SKM-1 treated with dmso at 0.1 percent for 144 hours (cell line): ENCODE measurements around the gene PWP1.
"Not testable (repeated sequence)": the region's sequence is repeated elsewhere in the genome, so short reads cannot be mapped to it uniquely, and the experiment has no call there.

Experiments used
- DNase-seq: peaks from one replicate; lab custom pipeline; 2025; ENCODE audit not compliant: unreplicated experiment; lab: John Stamatoyannopoulos, UW

Gene PWP1

DNA sequence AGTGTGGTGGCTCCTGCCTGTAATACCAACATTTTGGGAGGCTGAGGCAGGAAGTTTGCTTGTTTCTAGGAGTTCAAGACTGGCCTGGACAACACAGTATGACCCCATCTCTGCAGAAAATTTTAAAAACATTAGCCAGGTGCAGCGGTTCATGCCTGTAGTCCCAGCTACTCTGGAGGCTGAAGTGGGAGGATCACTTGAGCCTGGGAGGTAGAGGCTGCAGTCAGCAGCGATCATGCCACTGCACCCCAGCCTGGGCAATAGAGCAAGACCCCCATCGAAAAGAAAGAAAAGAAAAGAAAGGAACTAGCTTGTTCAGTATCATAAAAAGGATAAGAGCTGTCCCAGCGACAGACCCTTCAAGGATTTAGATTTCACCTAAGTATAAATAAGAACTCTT is 18.1 kb upstream of the PWP1 start:
- DNase-seq = no peak

DNA sequence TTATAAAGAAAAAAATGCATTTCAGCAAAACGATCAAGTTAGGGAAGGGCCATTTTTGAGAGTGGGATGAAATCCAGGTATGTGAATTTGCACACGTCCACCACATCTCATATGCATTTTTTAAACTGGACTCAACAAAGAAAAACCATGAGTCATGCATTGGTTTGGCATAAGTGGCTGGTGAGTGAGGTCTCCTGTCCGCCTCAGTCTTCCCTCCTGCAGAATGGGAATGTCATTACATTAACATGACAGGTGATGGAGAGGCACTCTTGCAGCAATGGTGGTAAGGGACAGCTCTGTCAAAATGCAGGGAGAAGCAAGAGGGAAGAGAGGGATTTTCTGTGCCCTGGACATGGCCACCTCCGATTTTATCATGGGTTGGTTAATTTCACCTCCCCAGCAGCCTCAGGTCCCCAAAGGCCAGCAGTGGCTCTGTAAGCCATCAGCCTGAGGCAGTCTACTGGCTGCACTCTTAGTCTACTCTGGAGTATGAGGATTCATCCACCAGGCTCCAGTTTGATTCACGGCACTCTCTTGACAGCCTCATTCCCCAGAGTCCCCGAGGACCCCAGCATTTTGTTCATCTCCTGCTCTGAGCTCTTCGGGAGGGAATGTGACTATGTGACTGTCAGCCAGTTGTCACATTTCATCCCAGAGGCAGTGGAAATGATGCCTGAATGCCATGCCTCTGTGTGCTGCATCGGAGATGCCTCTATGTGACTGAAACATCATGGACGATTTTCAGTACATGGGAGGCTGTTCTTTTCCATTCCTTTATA is 17.1 kb upstream of the PWP1 start:
- no peak for DNase-seq

DNA sequence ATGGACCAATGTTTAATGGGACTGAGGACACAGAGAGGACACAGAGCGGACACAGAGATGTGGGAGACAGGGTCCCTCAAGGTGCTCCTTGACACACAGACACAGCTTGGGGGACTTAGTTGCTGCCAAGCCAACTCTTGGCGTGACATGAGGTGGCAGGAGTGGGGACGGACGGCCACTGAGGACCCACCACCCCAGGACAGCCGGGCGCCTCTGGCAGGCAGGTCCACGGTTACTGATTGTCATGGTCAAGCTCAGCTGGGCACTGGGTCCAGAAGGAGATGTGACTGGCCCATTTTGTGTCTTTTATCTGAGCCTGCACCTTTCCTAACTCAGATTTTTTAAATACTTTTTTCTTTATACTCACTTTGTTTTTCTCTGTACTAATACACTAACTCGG is 15.7 kb upstream of the PWP1 start:
- DNase-seq = no peak

- DNase-seq = no peak
Observed at GRCh38 chr12:107670999-107671643, 14.5 kb upstream of the PWP1 start.

DNA sequence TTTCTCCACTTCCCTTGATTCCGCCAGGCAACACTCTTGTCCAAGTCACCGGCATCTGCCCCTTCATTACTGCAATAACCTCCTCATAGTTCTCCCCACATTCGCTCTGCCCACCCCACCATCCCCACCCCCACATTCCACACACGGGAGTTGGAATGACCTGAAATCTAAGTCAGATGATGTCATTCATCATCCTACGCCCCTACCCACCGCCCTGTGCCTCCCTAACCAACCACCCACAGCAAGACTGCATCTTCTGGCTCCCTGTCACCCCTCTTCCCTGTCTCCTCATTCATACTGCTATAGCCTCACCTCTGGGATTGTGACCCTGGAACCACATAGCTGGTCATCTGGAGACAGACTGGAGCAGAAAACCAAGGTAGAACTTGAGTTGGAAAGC is 7.9 kb upstream of the PWP1 start:
- DNase-seq = no peak

DNA sequence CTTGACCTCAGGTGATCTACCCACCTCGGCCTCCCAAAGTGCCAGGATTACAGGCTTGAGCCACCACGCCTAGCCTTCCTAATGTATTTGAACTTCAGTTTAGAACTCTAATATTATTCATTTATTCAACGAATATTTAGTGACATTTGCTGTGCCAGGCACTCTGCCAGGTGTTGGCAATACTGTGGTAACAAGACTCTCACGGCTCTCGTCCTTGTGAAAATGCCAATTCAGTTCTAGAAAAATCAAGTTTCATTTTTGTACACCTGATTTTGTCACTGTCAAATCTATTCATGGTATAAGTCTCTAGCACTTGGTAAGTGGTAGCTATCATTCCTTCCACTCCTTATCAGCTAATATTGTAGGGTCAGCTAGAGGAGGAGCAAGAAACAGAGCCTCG is 6.3 kb upstream of the PWP1 start:
- no peak for DNase-seq

DNA sequence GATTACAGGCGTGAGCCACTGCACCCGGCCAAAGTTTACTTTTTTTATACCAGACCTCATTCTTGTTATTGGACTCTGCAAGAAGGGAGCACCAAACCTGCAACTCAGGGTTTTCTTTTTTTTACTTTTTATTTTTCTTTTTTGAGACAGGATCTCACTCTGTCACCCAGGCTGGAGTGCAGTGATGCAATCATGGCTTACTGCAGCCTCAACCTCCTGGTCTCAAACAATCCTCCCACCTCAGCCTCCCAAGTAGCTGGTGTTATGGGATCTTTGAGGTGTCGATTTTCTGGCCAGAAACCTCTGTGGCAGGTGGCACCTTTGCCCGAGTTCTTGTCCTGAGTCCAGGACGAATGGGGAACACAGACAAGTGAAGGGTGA is 4.2 kb upstream of the PWP1 start:
- no peak for DNase-seq

GRCh38 chr12:107681836-107682820 is 3.5 kb upstream of the PWP1 start:
- DNase-seq = no peak

- no peak for DNase-seq
Observed at GRCh38 chr12:107684029-107684795, 1.4 kb upstream of the PWP1 start.

DNA sequence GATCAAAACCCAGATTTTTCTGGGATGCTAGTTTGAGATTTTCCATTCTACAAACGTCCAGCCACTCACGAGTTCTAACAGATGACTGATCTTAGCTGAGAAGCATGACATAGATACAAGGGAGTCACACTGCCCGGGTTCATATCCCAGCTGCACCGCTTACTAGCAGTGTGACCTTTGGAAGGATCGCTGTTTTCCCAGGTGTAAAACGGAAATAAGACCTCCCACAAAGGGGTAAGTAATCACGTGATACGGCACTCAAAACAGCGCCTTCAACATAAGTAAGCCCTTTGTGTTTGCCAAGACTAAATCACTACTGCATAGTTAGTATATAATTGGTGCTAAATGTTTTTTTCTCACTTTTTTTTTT is 624 bp upstream of the PWP1 start:
- no peak for DNase-seq

- not testable (repeated sequence) for DNase-seq
Observed at GRCh38 chr12:107695772-107696171, 10.2 kb downstream of the PWP1 start.

DNA sequence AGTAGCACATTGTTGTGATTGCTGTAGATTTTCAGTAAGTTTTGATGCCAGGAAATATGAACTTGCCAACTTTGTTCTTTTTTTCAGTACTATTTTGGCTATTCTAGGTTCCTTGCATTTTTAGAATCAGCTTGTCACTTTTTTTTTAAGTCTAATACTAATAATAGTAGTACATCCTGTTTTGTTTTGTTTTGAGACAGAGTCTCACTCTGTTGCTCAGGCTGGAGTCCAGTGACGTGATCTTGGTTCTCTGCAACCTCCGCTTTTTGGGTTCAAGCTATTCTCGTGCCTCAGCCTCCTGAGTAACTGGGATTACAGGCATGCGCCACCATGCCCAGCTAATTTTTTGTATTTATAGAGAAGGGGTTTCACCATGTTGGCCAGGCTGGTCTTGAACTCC is 16.5 kb downstream of the PWP1 start:
- no peak for DNase-seq

DNA sequence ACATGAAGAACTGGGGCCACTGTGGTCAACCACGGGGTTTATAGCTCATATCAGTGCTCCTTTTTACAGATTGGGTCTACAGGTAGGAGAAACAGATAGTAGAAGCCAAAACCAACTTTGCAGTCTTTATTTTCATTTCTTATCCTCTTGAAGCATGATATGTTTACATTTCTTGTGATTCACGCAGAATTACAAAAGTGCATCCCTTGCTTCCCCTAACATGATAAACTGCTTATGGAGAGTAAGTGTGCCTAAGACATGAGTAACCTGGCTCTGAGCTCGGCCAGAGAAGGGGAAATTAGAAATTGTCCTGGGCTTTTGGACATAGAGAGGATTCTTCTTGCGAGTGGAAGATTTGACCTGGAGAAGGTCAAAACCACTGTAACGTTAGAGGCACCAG is 18.4 kb downstream of the PWP1 start:
- DNase-seq = no peak

- DNase-seq = not testable (repeated sequence)
Observed at GRCh38 chr12:107705522-107705921, 19.9 kb downstream of the PWP1 start.

DNA sequence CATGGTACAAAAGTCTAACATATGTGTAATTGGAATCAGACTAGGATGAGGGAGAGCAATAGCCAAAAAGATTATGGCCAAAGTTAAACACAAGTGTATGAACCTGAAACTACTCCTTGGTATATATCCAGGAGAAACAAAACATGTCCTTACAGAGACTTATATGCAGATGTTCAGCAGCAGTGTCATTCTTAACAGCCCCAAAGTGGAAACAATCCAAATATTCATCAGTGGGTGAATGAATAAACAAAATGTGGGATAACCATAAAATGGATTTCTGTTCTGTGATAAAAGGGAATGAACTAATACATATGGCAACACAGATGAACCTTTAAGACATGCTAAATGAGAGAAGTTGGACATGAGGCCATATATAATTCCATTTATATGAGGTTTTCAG is 30.2 kb downstream of the PWP1 start:
- no peak for DNase-seq

- no peak for DNase-seq
Observed at GRCh38 chr12:107718606-107719005, 33.0 kb downstream of the PWP1 start.

GRCh38 chr12:107727327-107727726 is 41.7 kb downstream of the PWP1 start:
- not testable (repeated sequence) for DNase-seq

- DNase-seq = not testable (repeated sequence)
Observed at GRCh38 chr12:107727742-107728141, 42.1 kb downstream of the PWP1 start.

GRCh38 chr12:107730618-107731341 is 45.2 kb downstream of the PWP1 start:
- DNase-seq = no peak

- no peak for DNase-seq
Observed at GRCh38 chr12:107731366-107731765, 45.8 kb downstream of the PWP1 start.
